Embryonic facial prominence (tissue), 1 donor: ENCODE results near the gene PITPNC1.
"Not testable (repeated sequence)": the region's sequence is repeated elsewhere in the genome, so short reads cannot be mapped to it uniquely, and the experiment has no call there.

Experiments
- DNase-seq: peaks from one replicate; pipeline ENCODE4 v3.0.0-alpha.2; 2016; ENCODE audit errors: extremely low spot score

PITPNC1 gene

GRCh38 chr17:67488161-67488560 lies 111.1 kb downstream of the PITPNC1 start:
- no peak for DNase-seq

- DNase-seq: no peak
Observed at GRCh38 chr17:67488768-67489167, 111.7 kb downstream of the PITPNC1 start.

- no peak for DNase-seq
Observed at GRCh38 chr17:67489273-67489672, 112.2 kb downstream of the PITPNC1 start.

GRCh38 chr17:67490471-67490870 lies 113.4 kb downstream of the PITPNC1 start:
- no peak for DNase-seq

- DNase-seq: no peak
Observed at GRCh38 chr17:67491009-67491680, 114.1 kb downstream of the PITPNC1 start.

- DNase-seq: no peak
Observed at GRCh38 chr17:67491681-67492024, 114.6 kb downstream of the PITPNC1 start.

- no peak for DNase-seq
Observed at GRCh38 chr17:67492251-67492740, 115.2 kb downstream of the PITPNC1 start.

- no peak for DNase-seq
Observed at GRCh38 chr17:67492824-67493517, 115.9 kb downstream of the PITPNC1 start.

GRCh38 chr17:67493812-67494211 lies 116.7 kb downstream of the PITPNC1 start:
- DNase-seq: no peak

GRCh38 chr17:67495534-67495933 lies 118.5 kb downstream of the PITPNC1 start:
- not testable (repeated sequence) for DNase-seq

- DNase-seq: no peak
Observed at GRCh38 chr17:67496286-67496685, 119.2 kb downstream of the PITPNC1 start.

GRCh38 chr17:67499685-67500084 lies 122.6 kb downstream of the PITPNC1 start:
- no peak for DNase-seq

GRCh38 chr17:67500261-67500660 lies 123.2 kb downstream of the PITPNC1 start:
- DNase-seq: no peak

- DNase-seq: no peak
Observed at GRCh38 chr17:67500677-67501300, 123.7 kb downstream of the PITPNC1 start.

- DNase-seq: no peak
Observed at GRCh38 chr17:67502151-67502550, 125.1 kb downstream of the PITPNC1 start.

- DNase-seq: no peak
Observed at GRCh38 chr17:67503184-67503583, 126.1 kb downstream of the PITPNC1 start.

GRCh38 chr17:67503739-67504138 lies 126.7 kb downstream of the PITPNC1 start:
- DNase-seq: no peak

- DNase-seq: no peak
Observed at GRCh38 chr17:67504182-67504581, 127.1 kb downstream of the PITPNC1 start.

- DNase-seq: no peak
Observed at GRCh38 chr17:67506966-67507365, 129.9 kb downstream of the PITPNC1 start.

GRCh38 chr17:67509390-67510287 lies 132.6 kb downstream of the PITPNC1 start:
- DNase-seq: no peak

- no peak for DNase-seq
Observed at GRCh38 chr17:67511012-67511411, 133.9 kb downstream of the PITPNC1 start.

GRCh38 chr17:67511804-67512203 lies 134.7 kb downstream of the PITPNC1 start:
- DNase-seq: no peak
